NOMO-1 treated with DMSO at 0.1 percent for 48 hours (cell line): ENCODE results near the gene PCNX2.
A peak's percentile ranks its signal among the peaks of the same experiment; 100 is the strongest.
"Not testable (repeated sequence)": the region's sequence is repeated elsewhere in the genome, so short reads cannot be mapped to it uniquely, and the experiment has no call there.

ENCODE experiments used
- DNase-seq: peaks from one replicate; lab custom pipeline; 2025; ENCODE audit not compliant: unreplicated experiment; lab: John Stamatoyannopoulos, UW

PCNX2 gene

GRCh38 chr1:233107716-233108130 lies 187.8 kb downstream of the PCNX2 start:
- DNase-seq = not testable (repeated sequence)

DNA sequence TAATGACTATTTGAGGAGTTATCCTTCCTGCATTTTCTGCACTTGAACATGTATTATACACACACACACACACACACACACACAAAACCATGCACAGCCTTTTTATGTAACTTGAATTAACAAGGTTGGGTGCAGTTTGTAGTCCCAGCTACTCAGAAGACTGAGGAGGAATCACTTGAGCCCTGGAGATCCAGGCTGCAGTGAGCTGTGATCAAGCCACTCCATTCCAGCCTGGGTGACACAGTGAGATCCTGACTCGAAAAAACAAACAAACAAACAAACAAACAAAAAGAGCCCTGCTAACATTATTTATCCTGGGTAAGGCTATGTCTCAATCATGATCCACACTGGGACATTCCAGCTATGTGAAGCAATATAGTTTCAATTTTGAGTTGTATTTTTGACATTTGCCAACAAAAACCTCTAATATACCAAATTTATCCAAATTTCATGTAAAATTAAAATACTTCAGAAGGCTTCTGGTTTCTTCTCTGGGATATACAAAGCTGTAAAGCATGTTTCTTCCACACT lies 188.3 kb downstream of the PCNX2 start:
- DNase-seq = no peak

DNA sequence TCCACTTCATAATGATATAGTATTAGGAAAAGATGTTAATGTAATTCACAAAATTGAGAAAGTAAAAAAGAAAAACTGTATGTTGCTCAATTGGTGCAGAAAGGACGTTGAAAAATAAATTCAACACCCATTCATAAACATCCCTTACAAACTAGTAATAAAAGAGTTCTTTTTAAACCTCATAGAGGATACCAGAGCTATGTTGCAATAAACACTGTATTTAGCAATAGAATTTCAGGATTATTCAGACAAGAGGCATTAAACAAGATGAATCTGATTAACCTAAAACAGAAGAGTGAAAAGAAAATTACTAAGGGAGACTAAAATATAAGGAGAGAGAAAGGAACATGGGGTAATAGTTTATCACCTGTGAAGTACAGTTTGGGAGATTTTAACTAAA lies 190.3 kb downstream of the PCNX2 start:
- DNase-seq = peak; percentile 79

DNA sequence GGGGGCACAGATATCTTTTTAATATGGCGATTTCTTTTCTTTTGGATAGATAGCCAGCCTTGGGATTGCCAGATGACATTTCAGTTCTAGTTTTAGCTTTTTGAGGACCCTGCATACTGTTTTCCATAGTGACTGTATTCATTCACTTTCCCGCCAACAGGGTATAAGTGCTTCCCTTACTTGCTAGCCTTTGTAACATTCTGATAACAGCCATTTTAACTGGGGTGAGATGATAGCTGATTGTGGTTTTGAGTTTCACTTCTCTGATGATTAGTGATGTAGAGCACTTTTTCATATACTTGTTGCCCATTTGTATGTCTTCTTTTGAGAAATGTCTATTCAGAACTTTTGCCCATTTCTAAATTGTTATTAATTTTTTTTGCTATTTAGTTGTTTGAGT lies 193.2 kb downstream of the PCNX2 start:
- peak; percentile 12 for DNase-seq

GRCh38 chr1:233097959-233098580 lies 197.5 kb downstream of the PCNX2 start:
- no peak for DNase-seq

DNA sequence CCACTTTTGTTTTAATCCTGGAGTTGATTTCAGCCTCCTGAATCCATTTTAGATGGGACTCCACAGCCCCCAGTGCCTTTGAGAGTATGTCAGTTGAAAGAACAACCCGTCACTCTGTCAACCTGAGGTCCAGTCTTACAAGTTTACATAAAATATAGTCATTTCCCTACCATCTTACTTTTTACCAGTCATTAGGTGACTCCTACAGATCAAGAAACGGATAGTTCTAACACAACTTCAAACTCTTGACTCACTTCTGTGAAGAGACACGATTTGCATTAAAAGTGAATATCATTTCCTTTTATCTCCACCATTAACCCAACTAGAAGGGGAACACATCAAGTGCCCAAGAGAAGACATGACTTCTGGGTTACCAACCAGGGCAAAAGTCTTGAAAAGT lies 198.0 kb downstream of the PCNX2 start:
- DNase-seq = no peak

GRCh38 chr1:233094691-233095090 lies 200.8 kb downstream of the PCNX2 start:
- DNase-seq = no peak

DNA sequence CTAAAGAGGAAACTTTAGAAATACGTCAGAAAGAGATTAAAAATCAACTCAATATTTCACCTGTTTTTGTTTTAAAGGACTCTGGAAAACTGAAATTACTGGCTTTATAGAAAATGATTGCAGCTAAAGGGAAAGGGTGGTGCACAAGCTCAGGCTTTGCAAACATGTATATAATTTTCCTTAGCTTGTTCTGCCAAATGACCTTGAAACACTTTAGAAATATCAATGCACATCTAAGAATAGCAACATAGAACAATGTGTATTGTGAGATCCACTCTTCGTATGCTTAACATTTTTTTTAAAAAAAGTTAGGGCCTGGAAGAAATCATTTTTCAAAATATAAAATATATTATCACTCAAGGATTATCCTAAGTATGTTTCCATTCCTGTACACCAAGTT lies 201.3 kb downstream of the PCNX2 start:
- no peak for DNase-seq

DNA sequence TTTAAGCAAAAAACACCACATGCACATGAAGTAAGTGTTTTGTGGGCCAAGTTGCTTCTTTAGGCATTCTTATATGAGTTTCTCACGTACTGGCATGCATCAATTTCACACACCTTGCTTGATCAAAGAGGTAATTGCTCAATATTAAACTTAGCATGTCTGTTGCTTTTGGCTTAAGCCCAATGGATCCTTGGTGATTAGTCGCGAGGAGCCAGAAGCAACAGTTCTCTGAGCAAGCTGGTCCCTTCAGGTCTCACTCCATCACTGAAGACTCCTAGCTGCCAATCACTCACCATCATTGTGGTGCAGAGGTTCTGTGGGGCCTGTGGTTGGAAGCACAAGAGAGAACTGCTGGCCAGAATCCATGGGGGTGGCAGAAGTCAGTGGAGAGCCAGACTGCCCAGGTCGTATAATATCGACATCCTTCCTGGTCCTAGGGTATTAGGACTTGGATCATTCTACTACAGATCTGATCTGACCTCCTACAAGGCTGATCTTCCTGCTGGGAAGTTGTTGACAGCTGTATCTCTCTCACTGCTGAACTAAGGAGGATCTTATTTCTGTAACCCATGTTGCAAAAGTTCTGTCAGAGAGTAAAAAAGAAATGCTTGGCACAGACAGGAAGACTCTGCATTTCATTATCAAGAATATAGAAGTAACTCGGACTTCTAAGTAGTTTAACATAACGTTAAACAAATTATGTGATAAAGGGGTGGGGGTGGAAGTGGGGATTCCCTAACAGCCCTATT lies 204.6 kb downstream of the PCNX2 start:
- DNase-seq = no peak

- DNase-seq = no peak
Measured at GRCh38 chr1:233089251-233089650, 206.3 kb downstream of the PCNX2 start.

DNA sequence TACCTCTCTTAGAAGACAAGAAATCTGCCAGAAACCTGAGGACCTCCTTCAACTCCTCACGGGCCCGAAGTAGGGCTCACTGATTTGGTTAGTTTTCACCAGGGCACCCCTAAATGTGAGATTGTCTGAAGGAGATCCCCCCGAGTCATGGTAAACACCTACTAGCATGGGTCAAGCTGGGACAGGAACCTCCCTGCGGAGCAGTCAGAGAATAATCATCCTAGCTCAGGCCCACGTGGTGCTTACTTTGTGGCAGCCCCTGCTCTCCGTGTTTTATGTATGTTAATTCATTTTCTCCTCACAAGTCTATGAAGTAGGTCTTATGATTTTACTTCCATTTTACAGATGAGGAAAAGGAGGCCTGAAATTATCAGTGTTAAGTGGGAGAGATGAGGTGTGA lies 206.9 kb downstream of the PCNX2 start:
- DNase-seq = no peak

GRCh38 chr1:233086961-233087881 lies 208.3 kb downstream of the PCNX2 start:
- peak; percentile 42 for DNase-seq

- no peak for DNase-seq
Measured at GRCh38 chr1:233085566-233085965, 210.0 kb downstream of the PCNX2 start.

GRCh38 chr1:233082778-233083550 lies 212.6 kb downstream of the PCNX2 start:
- DNase-seq = peak; percentile 79

DNA sequence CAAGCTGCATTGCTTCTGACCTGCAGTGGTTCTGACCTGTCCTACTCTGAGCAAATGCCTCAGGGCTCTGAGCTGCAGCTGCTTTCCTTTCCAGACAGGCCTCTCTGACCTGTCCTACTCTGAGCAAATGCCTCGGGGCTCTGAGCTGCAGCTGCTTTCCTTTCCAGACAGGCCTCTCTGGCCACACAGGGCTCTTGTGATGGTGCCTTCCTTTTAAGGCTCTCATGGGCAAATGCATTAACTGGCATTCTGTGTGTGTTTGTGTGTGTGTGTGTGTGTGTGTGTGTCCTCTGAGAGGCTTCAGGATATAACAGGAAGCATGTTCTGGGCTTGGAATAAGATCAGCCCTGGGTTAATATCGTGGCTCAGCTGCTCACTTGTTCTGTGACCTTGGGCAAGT lies 213.8 kb downstream of the PCNX2 start:
- no peak for DNase-seq

DNA sequence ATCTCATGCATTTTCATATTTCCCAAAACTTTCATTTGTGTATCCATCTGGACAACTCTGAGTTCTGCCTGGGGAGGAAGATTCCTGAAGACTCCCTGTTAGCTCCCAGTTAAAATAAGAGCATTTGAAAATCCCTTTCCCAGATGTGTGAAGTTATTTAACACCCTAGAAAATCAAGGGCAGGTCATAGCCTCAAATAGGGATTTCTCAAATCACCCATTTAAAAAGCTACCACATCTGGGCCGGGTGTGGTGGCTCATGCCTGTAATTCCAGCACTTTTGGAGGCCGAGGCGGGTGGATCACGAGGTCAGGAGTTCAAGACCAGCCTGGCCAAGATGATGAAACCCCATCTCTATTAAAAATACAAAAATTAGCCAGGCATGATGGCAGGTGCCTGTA lies 214.7 kb downstream of the PCNX2 start:
- DNase-seq = not testable (repeated sequence)

GRCh38 chr1:233080286-233080685 lies 215.2 kb downstream of the PCNX2 start:
- DNase-seq = no peak

GRCh38 chr1:233079574-233079973 lies 216.0 kb downstream of the PCNX2 start:
- DNase-seq = no peak

DNA sequence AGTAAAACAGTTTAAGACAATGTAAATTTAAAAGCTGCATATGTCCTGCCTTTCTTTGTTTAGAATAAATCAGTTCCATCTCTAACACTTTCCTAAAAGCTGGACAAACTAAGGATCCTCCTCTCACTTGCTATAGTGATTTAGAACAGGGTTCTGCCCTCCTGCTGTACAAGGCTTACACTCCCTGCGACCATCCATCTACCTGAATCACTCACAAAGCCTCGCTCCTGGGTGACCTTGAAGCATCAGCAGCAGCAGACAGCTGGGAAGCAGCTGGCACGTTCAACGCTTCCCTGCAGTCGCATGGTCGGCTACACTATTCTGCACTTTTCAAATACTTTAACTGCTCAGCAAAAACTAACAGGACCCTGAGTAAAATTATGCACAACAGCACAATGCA lies 217.1 kb downstream of the PCNX2 start:
- no peak for DNase-seq

DNA sequence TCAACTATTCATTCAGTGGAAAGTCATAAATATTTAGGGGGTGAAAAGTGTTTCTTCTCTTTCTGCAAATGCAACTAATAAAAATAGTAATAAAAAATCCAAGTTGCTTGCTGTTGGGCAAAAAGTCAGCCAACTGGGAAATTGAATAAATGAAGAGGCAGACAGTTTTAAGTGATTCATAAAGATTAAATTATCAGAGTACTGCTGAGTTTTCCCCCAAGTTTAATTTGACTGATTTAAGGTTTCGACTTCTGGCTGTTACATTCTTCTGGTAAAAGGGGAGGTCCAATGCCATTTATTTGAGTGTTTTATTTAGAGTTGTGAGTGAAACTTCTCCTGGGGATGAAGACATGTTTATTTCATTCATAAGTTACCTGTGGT lies 219.6 kb downstream of the PCNX2 start:
- no peak for DNase-seq

- DNase-seq = no peak
Measured at GRCh38 chr1:233066087-233066486, 229.4 kb downstream of the PCNX2 start.
